ENCODE measurements around the gene TFEB.

DNA sequence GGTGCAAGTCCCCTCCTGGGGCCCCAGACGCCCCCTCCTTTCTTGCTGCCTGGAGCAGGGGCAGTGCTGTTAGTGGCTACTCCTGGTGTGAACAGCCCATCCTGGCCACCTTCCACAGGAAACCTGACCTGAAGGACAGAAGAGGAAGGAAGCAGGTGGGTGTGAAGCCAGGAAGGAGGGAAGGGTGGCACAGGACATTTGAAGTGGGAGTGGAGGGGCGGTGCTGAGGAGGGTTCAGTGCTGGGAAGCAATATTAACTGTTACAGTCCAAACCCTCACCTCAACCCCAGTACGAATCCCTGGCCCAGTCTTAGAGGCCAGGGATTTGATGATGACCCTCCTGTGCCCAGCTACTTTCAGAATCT is 45.9 kb upstream of the TFEB start:
- TF ChIP-seq CTCF (IDR thresholded peaks at IDR 0.05; ENCODE audit: low read depth, low read length, missing input control) (no peak), REST (IDR thresholded peaks at IDR 0.05) (no peak), GABPA (IDR thresholded peaks at IDR 0.05 in 1 of 2, conservative IDR thresholded peaks at IDR 0.05 in 1 of 2) (no peak), TAF1 (conservative IDR thresholded peaks at IDR 0.05) (no peak), NR2F2 (IDR thresholded peaks at IDR 0.05) (no peak)
- TF ChIP-seq, protein P1, sequence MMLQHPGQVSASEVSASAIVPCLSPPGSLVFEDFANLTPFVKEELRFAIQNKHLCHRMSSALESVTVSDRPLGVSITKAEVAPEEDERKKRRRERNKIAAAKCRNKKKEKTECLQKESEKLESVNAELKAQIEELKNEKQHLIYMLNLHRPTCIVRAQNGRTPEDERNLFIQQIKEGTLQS (IDR thresholded peaks at IDR 0.05) = no peak

Measured in liver (tissue), 3 donors.